Astrocyte (in vitro differentiated cells and primary cell): ENCODE results near the gene LHFPL4. TPM values are rescaled to one million over a fixed set of nuclear protein-coding genes. Genes with fewer than 3 reads are reported as not detected.

Source experiments
- DNase-seq: peaks from one replicate; pipeline ENCODE4 v3.0.0-alpha.2; 2010; ENCODE audit warnings: low read depth
- FAIRE-seq: peaks from 2 replicates; lab custom pipeline; 2011; peaks lifted over from hg19 to GRCh38; lab: Jason Lieb, UNC
- H2AFZ ChIP-seq: 2 replicates; pipeline ENCODE4 v1.6.0; 2012; ENCODE audit warnings: low read depth, low read length, inconsistent platforms
- H3K27ac ChIP-seq: 2 replicates; pipeline ENCODE4 v1.5.1; 2011; ENCODE audit warnings: low read depth, low read length, inconsistent platforms
- H3K27me3 ChIP-seq: 2 replicates; pipeline ENCODE4 v1.6.0; 2011; ENCODE audit warnings: low read length, inconsistent platforms; ENCODE audit not compliant: insufficient read depth
- H3K36me3 ChIP-seq: 2 replicates; pipeline ENCODE4 v1.5.1; 2011; ENCODE audit warnings: low read length, inconsistent platforms; ENCODE audit not compliant: insufficient read depth
- H3K4me1 ChIP-seq: 2 replicates; pipeline ENCODE4 v1.5.1; 2011; ENCODE audit warnings: low read length, inconsistent platforms; ENCODE audit not compliant: insufficient read depth
- H3K4me2 ChIP-seq: 2 replicates; pipeline ENCODE4 v1.6.0; 2012; ENCODE audit warnings: low read length, inconsistent platforms
- H3K4me3 ChIP-seq: 2 replicates; pipeline ENCODE4 v1.5.1; 2011; ENCODE audit warnings: low read depth, mild to moderate bottlenecking, low read length, inconsistent platforms; ENCODE audit not compliant: insufficient read depth
- H3K79me2 ChIP-seq: 2 replicates; pipeline ENCODE4 v1.6.0; 2012; ENCODE audit warnings: mild to moderate bottlenecking, low read length, inconsistent platforms; ENCODE audit not compliant: insufficient read depth
- H3K9ac ChIP-seq: 2 replicates; pipeline ENCODE4 v1.6.0; 2012; ENCODE audit warnings: mild to moderate bottlenecking, low read length, inconsistent platforms
- H3K9me3 ChIP-seq: 2 replicates; pipeline ENCODE4 v1.5.1; 2012; ENCODE audit warnings: low read depth, mild to moderate bottlenecking, low read length, inconsistent platforms; ENCODE audit not compliant: insufficient read depth
- H4K20me1 ChIP-seq: 2 replicates; pipeline ENCODE4 v1.6.0; 2012; ENCODE audit warnings: low read length, inconsistent platforms; ENCODE audit not compliant: insufficient read depth
- H3K27ac Mint-ChIP-seq: one replicate; pipeline ENCODE4 v1.8.0; 2021; ENCODE audit warnings: mild to moderate bottlenecking, mixed read lengths; ENCODE audit not compliant: unreplicated experiment
- H3K27me3 Mint-ChIP-seq: one replicate; pipeline ENCODE4 v1.8.0; 2021; ENCODE audit warnings: low read depth, mixed read lengths; ENCODE audit not compliant: unreplicated experiment
- H3K36me3 Mint-ChIP-seq: one replicate; pipeline ENCODE4 v1.8.0; 2021; ENCODE audit warnings: low read depth, mixed read lengths; ENCODE audit not compliant: unreplicated experiment
- H3K4me1 Mint-ChIP-seq: one replicate; pipeline ENCODE4 v1.8.0; 2021; ENCODE audit warnings: low read depth, mixed read lengths; ENCODE audit not compliant: unreplicated experiment
- H3K4me3 Mint-ChIP-seq: one replicate; pipeline ENCODE4 v1.8.0; 2021; ENCODE audit warnings: mild to moderate bottlenecking, moderate library complexity, mixed read lengths; ENCODE audit not compliant: unreplicated experiment
- H3K9me3 Mint-ChIP-seq: one replicate; pipeline ENCODE4 v1.8.0; 2021; ENCODE audit warnings: mild to moderate bottlenecking, mixed read lengths; ENCODE audit not compliant: unreplicated experiment
- EZH2 ChIP-seq: IDR thresholded peaks from 2 replicates; pipeline ENCODE4 v1.6.1; 2012; ENCODE audit warnings: mild to moderate bottlenecking, low read length, inconsistent platforms; ENCODE audit not compliant: insufficient read depth
- total RNA-seq: library from RNA; stranded (reverse); gene quantifications from 2 replicates; pipeline ENCODE4 v1.2.1, GENCODE V29; 2021
- TF ChIP-seq, protein P1 (sequence below): IDR thresholded peaks from 2 replicates; pipeline ENCODE4 v1.5.1; 2011; ENCODE audit warnings: low read depth, mild to moderate bottlenecking, inconsistent platforms, low read length, moderate library complexity; ENCODE audit not compliant: insufficient read depth

The LHFPL4 gene
- total RNA-seq, 1 donor from 2014 or later = 0.11 TPM

DNA sequence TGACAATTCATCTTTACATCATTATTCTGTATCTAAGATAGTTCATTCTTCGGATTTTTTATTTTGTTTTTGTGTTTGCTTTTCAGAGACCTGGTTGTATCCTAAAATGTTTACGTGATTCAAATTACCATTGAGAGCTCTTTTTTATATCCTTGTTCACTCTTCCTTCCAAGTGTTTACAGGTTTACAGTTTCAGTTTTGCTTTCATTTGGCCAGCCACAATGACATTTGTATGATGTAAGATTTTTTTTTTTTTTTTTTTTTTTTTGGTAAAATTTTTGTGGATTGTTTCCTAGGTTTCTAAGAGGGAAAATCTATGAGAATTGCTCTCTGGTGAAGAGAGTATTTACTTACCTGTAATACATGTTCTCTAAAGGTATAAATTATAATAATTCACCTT lies 101.2 kb downstream of the LHFPL4 start:
- H3K4me2 ChIP-seq = no peak overlapping the region
- no peaks in the 10 kb centered on the region for H3K27me3 ChIP-seq
- no peaks in the 10 kb centered on the region for H3K4me1 ChIP-seq
- Mint-ChIP-seq H3K9me3 (no peaks in the 10 kb centered on the region), H3K27me3 (no peaks in the 10 kb centered on the region), H3K36me3 (peaks cover 22% of the 10 kb centered on the region), H3K4me1 (peaks cover 24% of the 10 kb centered on the region), H3K4me3 (no peak overlapping the region), H3K27ac (peak overlapping the region; percentile 77)
- peaks cover 79% of the 10 kb centered on the region for H3K36me3 ChIP-seq
- peaks cover 44% of the 10 kb centered on the region for H4K20me1 ChIP-seq
- H2AFZ ChIP-seq = no peak overlapping the region
- no peak overlapping the region for H3K9ac ChIP-seq
- peaks cover 62% of the 10 kb centered on the region for H3K79me2 ChIP-seq
- TF ChIP-seq EZH2 = no peak
- TF ChIP-seq, protein P1, sequence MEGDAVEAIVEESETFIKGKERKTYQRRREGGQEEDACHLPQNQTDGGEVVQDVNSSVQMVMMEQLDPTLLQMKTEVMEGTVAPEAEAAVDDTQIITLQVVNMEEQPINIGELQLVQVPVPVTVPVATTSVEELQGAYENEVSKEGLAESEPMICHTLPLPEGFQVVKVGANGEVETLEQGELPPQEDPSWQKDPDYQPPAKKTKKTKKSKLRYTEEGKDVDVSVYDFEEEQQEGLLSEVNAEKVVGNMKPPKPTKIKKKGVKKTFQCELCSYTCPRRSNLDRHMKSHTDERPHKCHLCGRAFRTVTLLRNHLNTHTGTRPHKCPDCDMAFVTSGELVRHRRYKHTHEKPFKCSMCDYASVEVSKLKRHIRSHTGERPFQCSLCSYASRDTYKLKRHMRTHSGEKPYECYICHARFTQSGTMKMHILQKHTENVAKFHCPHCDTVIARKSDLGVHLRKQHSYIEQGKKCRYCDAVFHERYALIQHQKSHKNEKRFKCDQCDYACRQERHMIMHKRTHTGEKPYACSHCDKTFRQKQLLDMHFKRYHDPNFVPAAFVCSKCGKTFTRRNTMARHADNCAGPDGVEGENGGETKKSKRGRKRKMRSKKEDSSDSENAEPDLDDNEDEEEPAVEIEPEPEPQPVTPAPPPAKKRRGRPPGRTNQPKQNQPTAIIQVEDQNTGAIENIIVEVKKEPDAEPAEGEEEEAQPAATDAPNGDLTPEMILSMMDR = no peak
- no peak for DNase-seq
- no peak for FAIRE-seq
- no peak overlapping the region for H3K4me3 ChIP-seq
- no peak overlapping the region for H3K27ac ChIP-seq
- no peaks in the 10 kb centered on the region for H3K9me3 ChIP-seq

DNA sequence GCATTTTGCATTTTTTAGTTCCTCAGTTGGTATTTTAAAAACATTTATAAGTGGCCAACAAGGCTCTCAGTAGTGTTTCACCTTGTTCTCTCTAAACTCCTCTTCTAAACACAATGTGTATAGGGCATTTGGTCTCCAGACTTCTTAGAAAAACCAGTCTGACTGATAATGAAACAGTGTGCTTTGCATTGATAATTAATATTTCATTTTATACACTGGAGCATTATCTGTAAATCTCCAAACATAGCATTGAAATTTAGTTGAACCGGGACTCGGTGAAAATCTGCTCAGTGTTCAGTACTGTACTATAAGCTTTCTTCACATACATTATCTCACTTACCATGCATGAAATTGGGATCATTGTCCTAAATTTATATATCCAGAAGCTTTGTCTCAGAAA lies 102.6 kb downstream of the LHFPL4 start:
- Histone ChIP-seq H4K20me1 (peaks cover 52% of the 10 kb centered on the region), H2AFZ (no peak overlapping the region)

DNA sequence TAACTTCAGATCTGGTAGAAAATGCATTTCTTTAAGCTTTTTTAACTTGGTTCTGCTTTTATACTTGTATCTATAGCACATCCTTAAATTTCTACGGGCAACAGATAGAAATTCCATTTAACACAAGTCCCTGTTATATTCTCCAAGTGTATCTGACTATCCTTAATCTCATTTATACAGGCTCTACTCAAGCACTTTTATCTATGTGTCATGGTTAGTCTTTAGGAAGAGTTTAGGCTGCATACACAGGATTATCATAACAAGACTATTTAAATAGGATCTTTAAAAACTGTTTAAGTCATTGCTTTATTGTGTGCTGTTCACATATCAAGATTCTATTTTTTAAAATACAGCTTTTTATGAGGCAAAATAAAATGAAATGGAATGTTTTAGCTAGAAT lies 103.5 kb downstream of the LHFPL4 start:
- FAIRE-seq = no peak

More for the DNA sequence above, 102.6 kb downstream of the LHFPL4 start:
- Histone ChIP-seq H3K4me2 (no peak overlapping the region), H3K79me2 (peaks cover 65% of the 10 kb centered on the region), H3K4me1 (no peaks in the 10 kb centered on the region), H3K27ac (no peak overlapping the region), H3K27me3 (no peaks in the 10 kb centered on the region), H3K36me3 (peaks cover 85% of the 10 kb centered on the region), H3K4me3 (no peak overlapping the region), H3K9me3 (no peaks in the 10 kb centered on the region), H3K9ac (no peak overlapping the region)
- FAIRE-seq (no peak), DNase-seq (no peak)
- no peak for TF ChIP-seq EZH2
- TF ChIP-seq, protein P1 = no peak
- no peaks in the 10 kb centered on the region for H3K9me3 Mint-ChIP-seq
- no peak overlapping the region for H3K27ac Mint-ChIP-seq
- no peaks in the 10 kb centered on the region for H3K27me3 Mint-ChIP-seq
- peaks cover 24% of the 10 kb centered on the region for H3K4me1 Mint-ChIP-seq
- peaks cover 27% of the 10 kb centered on the region for H3K36me3 Mint-ChIP-seq
- no peak overlapping the region for H3K4me3 Mint-ChIP-seq

More for the DNA sequence above, 103.5 kb downstream of the LHFPL4 start:
- DNase-seq = no peak
- no peak overlapping the region for H3K27ac Mint-ChIP-seq
- H2AFZ ChIP-seq = no peak overlapping the region
- no peak overlapping the region for H3K9ac ChIP-seq
- TF ChIP-seq, protein P1 = no peak
- TF ChIP-seq EZH2 = no peak
- no peaks in the 10 kb centered on the region for H3K4me1 ChIP-seq
- H3K4me1 Mint-ChIP-seq = peaks cover 24% of the 10 kb centered on the region
- peaks cover 48% of the 10 kb centered on the region for H4K20me1 ChIP-seq
- H3K27me3 Mint-ChIP-seq = no peaks in the 10 kb centered on the region
- H3K36me3 ChIP-seq = peaks cover 82% of the 10 kb centered on the region
- no peak overlapping the region for H3K4me3 ChIP-seq
- peaks cover 27% of the 10 kb centered on the region for H3K36me3 Mint-ChIP-seq
- H3K9me3 ChIP-seq = no peaks in the 10 kb centered on the region
- H3K79me2 ChIP-seq = peaks cover 63% of the 10 kb centered on the region
- H3K27ac ChIP-seq = no peak overlapping the region
- H3K4me3 Mint-ChIP-seq = no peak overlapping the region
- no peaks in the 10 kb centered on the region for H3K9me3 Mint-ChIP-seq
- H3K27me3 ChIP-seq = no peaks in the 10 kb centered on the region
- H3K4me2 ChIP-seq = no peak overlapping the region
